ENCODE measurements around the gene OR2V2.

OR2V2 gene

GRCh38 chr5:181192337-181193046 is 45.1 kb downstream of the OR2V2 start:
- DNase-seq: no peak

GRCh38 chr5:181193656-181194055 is 46.3 kb downstream of the OR2V2 start:
- no peak for DNase-seq

GRCh38 chr5:181194489-181195248 is 47.3 kb downstream of the OR2V2 start:
- DNase-seq: no peak

GRCh38 chr5:181195249-181195761 is 47.9 kb downstream of the OR2V2 start:
- DNase-seq: no peak

GRCh38 chr5:181197326-181197951 is 50.1 kb downstream of the OR2V2 start:
- no peak for DNase-seq

- no peak for DNase-seq
Measured at GRCh38 chr5:181198106-181198685, 50.8 kb downstream of the OR2V2 start.

GRCh38 chr5:181198905-181199519 is 51.6 kb downstream of the OR2V2 start:
- DNase-seq: no peak

- DNase-seq: no peak
Measured at GRCh38 chr5:181199881-181200638, 52.7 kb downstream of the OR2V2 start.

- no peak for DNase-seq
Measured at GRCh38 chr5:181200816-181201215, 53.4 kb downstream of the OR2V2 start.

GRCh38 chr5:181203093-181203711 is 55.8 kb downstream of the OR2V2 start:
- no peak for DNase-seq

- no peak for DNase-seq
Measured at GRCh38 chr5:181203777-181204112, 56.4 kb downstream of the OR2V2 start.

GRCh38 chr5:181204113-181204825 is 56.9 kb downstream of the OR2V2 start:
- no peak for DNase-seq

- DNase-seq: peak; percentile 32
Measured at GRCh38 chr5:181204826-181205760, 57.7 kb downstream of the OR2V2 start, which contains the start of gene TRIM7. Gene TRIM7, minus strand, starts transcription at chr5:181205196. Its CDS starts 86 bp downstream, at chr5:181205110.

- peak; percentile 39 for DNase-seq
Measured at GRCh38 chr5:181205761-181206649, 58.6 kb downstream of the OR2V2 start.

- DNase-seq: peak; percentile 86
Measured at GRCh38 chr5:181207214-181207959, 60.0 kb downstream of the OR2V2 start.

GRCh38 chr5:181207960-181208253 is 60.5 kb downstream of the OR2V2 start:
- DNase-seq: no peak

Data from stimulated activated CD4-positive, alpha-beta T cell treated with anti-CD3 and anti-CD28 coated beads, Interleukin-4, amount 100 ng/mL, for 1 hour (primary cell).